Neural progenitor cell (in vitro differentiated cells): Measurements from ENCODE around the gene OR2A12. TPM values are rescaled to one million over a fixed set of nuclear protein-coding genes. Genes with fewer than 3 reads are reported as not detected.

ENCODE experiments used
- DNase-seq: peaks from one replicate; pipeline ENCODE4 v3.0.0-alpha.2; 2016; ENCODE audit warnings: low spot score
- H2AFZ ChIP-seq: fragments of 200-600 bp; sonication (generic); replicated peaks from 2 replicates; pipeline ENCODE4 v1.6.1; 2016; ENCODE audit warnings: antibody characterized with exemption
- H3F3A ChIP-seq: fragments of 200-600 bp; sonication (generic); 2 replicates; pipeline ENCODE4 v1.6.1; 2016; ENCODE audit warnings: antibody characterized with exemption, low read depth
- H3K27ac ChIP-seq: fragments of 200-600 bp; sonication (generic); 2 replicates; pipeline ENCODE4 v1.5.1; 2016; ENCODE audit warnings: mild to moderate bottlenecking
- H3K27me3 ChIP-seq: fragments of 200-600 bp; sonication (generic); 2 replicates; pipeline ENCODE4 v1.6.1; 2016; ENCODE audit warnings: mild to moderate bottlenecking, moderate library complexity
- H3K36me3 ChIP-seq: fragments of 200-600 bp; sonication (generic); 2 replicates; pipeline ENCODE4 v1.5.1; 2016
- H3K4me1 ChIP-seq: fragments of 200-600 bp; sonication (generic); 2 replicates; pipeline ENCODE4 v1.6.1; 2016; ENCODE audit warnings: mixed run types
- H3K4me2 ChIP-seq: fragments of 200-600 bp; sonication (generic); 2 replicates; pipeline ENCODE4 v1.6.1; 2016
- H3K4me3 ChIP-seq: fragments of 200-600 bp; sonication (generic); 2 replicates; pipeline ENCODE4 v1.5.1; 2016
- H3K79me2 ChIP-seq: fragments of 200-600 bp; sonication (generic); 2 replicates; pipeline ENCODE4 v1.6.1; 2016; ENCODE audit warnings: low read depth
- H3K9ac ChIP-seq: fragments of 200-600 bp; sonication (generic); 2 replicates; pipeline ENCODE4 v1.6.1; 2016
- H3K9me3 ChIP-seq: fragments of 200-600 bp; sonication (generic); 2 replicates; pipeline ENCODE4 v1.5.1; 2016; ENCODE audit warnings: low read depth
- H4K20me1 ChIP-seq: fragments of 200-600 bp; sonication (generic); 2 replicates; pipeline ENCODE4 v1.6.1; 2016; ENCODE audit warnings: low read depth
- H3K27ac Mint-ChIP-seq: 3 replicates; pipeline ENCODE4 v1.8.0; 2021; ENCODE audit warnings: mixed read lengths
- H3K27me3 Mint-ChIP-seq: 2 replicates; pipeline ENCODE4 v1.8.0; 2022; ENCODE audit warnings: low read depth, mild to moderate bottlenecking, inconsistent platforms, moderate library complexity, mixed read lengths; ENCODE audit not compliant: insufficient read depth
- H3K36me3 Mint-ChIP-seq: 3 replicates; pipeline ENCODE4 v1.8.0; 2021; ENCODE audit warnings: mixed read lengths
- H3K4me1 Mint-ChIP-seq: 3 replicates; pipeline ENCODE4 v1.8.0; 2021; ENCODE audit warnings: mixed read lengths
- H3K4me3 Mint-ChIP-seq: 3 replicates; pipeline ENCODE4 v1.8.0; 2021; ENCODE audit warnings: mild to moderate bottlenecking, moderate library complexity, mixed read lengths
- H3K9me3 Mint-ChIP-seq: 3 replicates; pipeline ENCODE4 v1.8.0; 2020; ENCODE audit warnings: mixed read lengths
- EZH2 ChIP-seq: fragments of 200-600 bp; sonication (generic); IDR thresholded peaks from 2 replicates; pipeline ENCODE4 v1.6.1; 2017; ENCODE audit warnings: antibody characterized with exemption, mild to moderate bottlenecking, moderate library complexity
- EZH2phosphoT487 ChIP-seq: fragments of 200-600 bp; sonication (generic); IDR thresholded peaks from 2 replicates; pipeline ENCODE4 v1.6.1; 2017; ENCODE audit warnings: antibody characterized with exemption
- total RNA-seq: library from RNA; depleted of rRNA; stranded (reverse); fragments of >200 nt; gene quantifications from 2 replicates; pipeline ENCODE4 v1.2.3, GENCODE V29; 2015; ENCODE audit warnings: low replicate concordance
- TF ChIP-seq, protein P1 (sequence below): fragments of 200-600 bp; sonication (generic); IDR thresholded peaks from 2 replicates; pipeline ENCODE4 v1.5.1; 2017; ENCODE audit warnings: antibody characterized with exemption, mild to moderate bottlenecking

Gene OR2A12
- total RNA-seq, 1 donor from 2014 or later: not detected

DNA sequence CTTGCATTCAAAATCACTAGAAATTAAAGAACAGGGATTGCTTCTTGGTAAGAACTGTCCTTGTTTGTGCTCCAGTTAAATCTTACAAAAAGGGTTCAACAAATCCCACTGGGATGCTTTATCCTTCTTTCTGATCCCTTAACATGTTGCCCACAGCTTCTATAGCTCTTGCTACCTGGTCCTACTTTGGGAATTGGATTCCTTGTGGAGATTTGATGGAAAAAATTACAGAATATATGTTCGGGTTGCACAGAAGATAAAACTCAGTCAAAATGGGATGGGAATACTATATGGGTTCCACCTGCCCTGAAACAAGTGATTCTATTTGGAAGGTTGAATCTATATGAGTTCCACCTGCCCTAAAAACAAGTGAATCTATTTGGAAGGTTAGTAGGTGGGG is 16.6 kb upstream of the OR2A12 start, which contains the start of gene OR2A25:
TSS of gene OR2A25 (plus strand) at position 301 of the 400 bp plus-strand sequence. CDS start 4,409 bp downstream, outside the sequence.
- no peaks in the 10 kb centered on the region for H3K36me3 Mint-ChIP-seq
- Histone ChIP-seq H3K27ac (no peak within 1 kb of the TSS), H3K9me3 (no peaks in the 10 kb centered on the region), H3K27me3 (no peaks in the 10 kb centered on the region), H4K20me1 (no peaks in the 10 kb centered on the region), H3K36me3 (no peaks in the 10 kb centered on the region), H3K4me1 (no peaks in the 10 kb centered on the region), H3K9ac (no peak within 1 kb of the TSS), H3F3A (no peaks in the 10 kb centered on the region), H3K4me3 (no peak within 1 kb of the TSS), H3K4me2 (no peak within 1 kb of the TSS), H3K79me2 (no peaks in the 10 kb centered on the region), H2AFZ (no peak within 1 kb of the TSS)
- H3K27me3 Mint-ChIP-seq: no peaks in the 10 kb centered on the region
- DNase-seq: no peak
- TF ChIP-seq, protein P1, sequence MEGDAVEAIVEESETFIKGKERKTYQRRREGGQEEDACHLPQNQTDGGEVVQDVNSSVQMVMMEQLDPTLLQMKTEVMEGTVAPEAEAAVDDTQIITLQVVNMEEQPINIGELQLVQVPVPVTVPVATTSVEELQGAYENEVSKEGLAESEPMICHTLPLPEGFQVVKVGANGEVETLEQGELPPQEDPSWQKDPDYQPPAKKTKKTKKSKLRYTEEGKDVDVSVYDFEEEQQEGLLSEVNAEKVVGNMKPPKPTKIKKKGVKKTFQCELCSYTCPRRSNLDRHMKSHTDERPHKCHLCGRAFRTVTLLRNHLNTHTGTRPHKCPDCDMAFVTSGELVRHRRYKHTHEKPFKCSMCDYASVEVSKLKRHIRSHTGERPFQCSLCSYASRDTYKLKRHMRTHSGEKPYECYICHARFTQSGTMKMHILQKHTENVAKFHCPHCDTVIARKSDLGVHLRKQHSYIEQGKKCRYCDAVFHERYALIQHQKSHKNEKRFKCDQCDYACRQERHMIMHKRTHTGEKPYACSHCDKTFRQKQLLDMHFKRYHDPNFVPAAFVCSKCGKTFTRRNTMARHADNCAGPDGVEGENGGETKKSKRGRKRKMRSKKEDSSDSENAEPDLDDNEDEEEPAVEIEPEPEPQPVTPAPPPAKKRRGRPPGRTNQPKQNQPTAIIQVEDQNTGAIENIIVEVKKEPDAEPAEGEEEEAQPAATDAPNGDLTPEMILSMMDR: no peak
- TF ChIP-seq EZH2 (no peak), EZH2phosphoT487 (no peak)
- H3K4me1 Mint-ChIP-seq: no peaks in the 10 kb centered on the region
- no peak within 1 kb of the TSS for H3K4me3 Mint-ChIP-seq
- no peak within 1 kb of the TSS for H3K27ac Mint-ChIP-seq
- no peaks in the 10 kb centered on the region for H3K9me3 Mint-ChIP-seq

DNA sequence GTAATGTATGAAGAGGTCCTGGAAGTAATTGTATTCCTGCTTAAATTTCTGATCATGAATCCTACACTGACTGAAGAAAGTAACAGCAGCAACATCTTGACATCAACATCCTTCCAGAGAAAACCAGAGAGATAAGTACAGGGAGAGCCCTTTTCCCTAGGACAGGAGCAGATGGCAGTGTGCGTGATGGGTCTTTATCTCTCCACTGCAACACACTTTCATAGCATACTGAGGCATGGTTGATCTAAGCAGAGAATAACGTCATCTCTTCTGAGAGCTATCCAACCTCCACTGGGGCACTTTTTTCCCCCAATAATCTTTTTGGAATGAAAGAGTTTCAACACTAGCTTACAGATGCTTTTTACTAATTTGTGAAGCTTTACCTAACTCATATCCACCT is 16.1 kb upstream of the OR2A12 start:
- H3K27me3 ChIP-seq: no peaks in the 10 kb centered on the region
- no peak overlapping the region for H3K4me3 ChIP-seq
- no peaks in the 10 kb centered on the region for H3K4me1 ChIP-seq
- Mint-ChIP-seq H3K4me3 (no peak overlapping the region), H3K27ac (no peak overlapping the region), H3K4me1 (no peaks in the 10 kb centered on the region), H3K36me3 (no peaks in the 10 kb centered on the region), H3K27me3 (no peaks in the 10 kb centered on the region), H3K9me3 (no peaks in the 10 kb centered on the region)
- H3K9me3 ChIP-seq: no peaks in the 10 kb centered on the region
- H3F3A ChIP-seq: no peaks in the 10 kb centered on the region
- no peak for DNase-seq
- no peak overlapping the region for H3K9ac ChIP-seq
- H2AFZ ChIP-seq: no peak overlapping the region
- H4K20me1 ChIP-seq: no peaks in the 10 kb centered on the region
- H3K36me3 ChIP-seq: no peaks in the 10 kb centered on the region
- no peak overlapping the region for H3K27ac ChIP-seq
- no peaks in the 10 kb centered on the region for H3K79me2 ChIP-seq
- H3K4me2 ChIP-seq: no peak overlapping the region
- TF ChIP-seq EZH2: no peak
- TF ChIP-seq, protein P1: no peak
- no peak for TF ChIP-seq EZH2phosphoT487

DNA sequence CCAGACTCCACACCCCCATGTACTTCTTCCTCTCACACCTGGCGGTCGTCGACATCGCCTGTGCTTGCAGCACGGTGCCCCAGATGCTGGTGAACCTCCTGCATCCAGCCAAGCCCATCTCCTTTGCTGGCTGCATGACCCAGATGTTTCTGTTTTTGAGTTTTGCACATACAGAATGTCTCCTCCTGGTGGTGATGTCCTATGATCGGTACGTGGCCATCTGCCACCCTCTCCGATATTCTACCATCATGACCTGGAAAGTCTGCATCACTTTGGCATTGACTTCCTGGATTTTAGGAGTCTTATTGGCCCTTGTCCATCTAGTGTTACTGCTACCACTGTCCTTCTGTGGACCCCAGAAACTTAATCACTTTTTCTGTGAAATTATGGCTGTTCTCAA is 11.7 kb upstream of the OR2A12 start:
- Histone ChIP-seq H3F3A (no peaks in the 10 kb centered on the region), H3K9me3 (no peaks in the 10 kb centered on the region), H4K20me1 (no peaks in the 10 kb centered on the region), H2AFZ (no peak overlapping the region), H3K36me3 (no peaks in the 10 kb centered on the region), H3K27ac (no peak overlapping the region), H3K4me2 (no peak overlapping the region), H3K4me3 (no peak overlapping the region), H3K79me2 (no peaks in the 10 kb centered on the region), H3K9ac (no peak overlapping the region), H3K4me1 (no peaks in the 10 kb centered on the region), H3K27me3 (no peaks in the 10 kb centered on the region)
- no peak overlapping the region for H3K27ac Mint-ChIP-seq
- no peak overlapping the region for H3K4me3 Mint-ChIP-seq
- no peak for DNase-seq
- no peaks in the 10 kb centered on the region for H3K4me1 Mint-ChIP-seq
- H3K9me3 Mint-ChIP-seq: no peaks in the 10 kb centered on the region
- TF ChIP-seq, protein P1: peak; percentile 13
- no peak for TF ChIP-seq EZH2
- no peaks in the 10 kb centered on the region for H3K36me3 Mint-ChIP-seq
- H3K27me3 Mint-ChIP-seq: no peaks in the 10 kb centered on the region
